ENCODE data around the gene SH3TC1.

Gene SH3TC1

GRCh38 chr4:8280158-8280875, 81.2 kb downstream of the SH3TC1 start:
- DNase-seq: no peak

DNA sequence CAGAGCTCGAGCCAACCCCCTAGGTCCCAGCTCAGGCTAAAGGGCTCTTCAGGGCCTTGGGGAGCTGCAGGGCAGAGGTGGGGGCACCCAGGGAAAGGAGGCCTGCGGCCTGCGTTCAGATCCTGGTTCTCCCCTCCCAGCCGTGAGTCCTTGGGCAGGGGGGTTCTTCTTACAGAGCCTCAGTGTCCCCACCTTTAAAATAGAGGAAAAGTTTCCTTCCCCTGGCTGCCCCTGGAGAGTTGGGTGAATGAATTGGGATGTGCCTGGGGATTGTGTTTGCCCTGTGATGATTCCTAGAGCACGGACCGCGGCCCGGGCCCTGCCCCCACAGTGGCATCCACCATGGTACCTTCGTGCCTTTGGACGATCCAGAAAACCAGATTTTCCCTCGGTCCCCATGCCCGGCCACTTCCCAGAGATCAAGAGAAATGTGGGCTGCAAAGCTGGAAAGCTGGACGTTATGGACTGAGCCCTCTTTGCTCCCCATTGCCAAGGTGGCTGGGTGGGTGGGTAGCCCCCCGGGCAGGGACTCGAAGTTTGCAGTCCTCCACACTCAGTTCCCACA, 81.9 kb downstream of the SH3TC1 start:
- no peak for DNase-seq

- no peak for DNase-seq
These were observed 82.5 kb downstream of the SH3TC1 start for GRCh38 chr4:8281519-8282133.

DNA sequence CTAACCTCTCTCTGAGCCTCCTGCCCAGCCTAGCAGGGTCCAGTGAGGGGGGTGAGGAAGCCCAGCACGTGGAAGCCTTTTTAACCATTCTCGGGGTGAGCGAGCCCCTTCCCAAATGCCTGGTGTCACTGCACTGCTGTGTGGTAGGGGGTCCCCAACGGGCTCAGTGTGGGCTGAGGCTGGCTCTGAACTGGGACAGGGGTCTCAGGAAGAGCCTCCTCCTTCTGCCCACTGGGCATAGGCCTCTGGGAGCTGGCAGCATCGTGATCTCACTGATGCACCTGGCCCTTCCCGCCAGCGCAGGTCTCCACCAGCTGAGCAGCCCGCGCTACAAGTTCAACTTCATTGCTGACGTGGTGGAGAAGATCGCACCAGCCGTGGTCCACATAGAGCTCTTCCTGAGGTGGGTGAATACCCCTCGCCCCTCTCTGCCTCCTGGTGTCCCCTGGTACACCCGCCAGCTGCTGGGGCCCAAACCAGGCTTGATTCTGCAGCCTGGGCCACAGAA, 83.1 kb downstream of the SH3TC1 start:
- no peak for DNase-seq

DNA sequence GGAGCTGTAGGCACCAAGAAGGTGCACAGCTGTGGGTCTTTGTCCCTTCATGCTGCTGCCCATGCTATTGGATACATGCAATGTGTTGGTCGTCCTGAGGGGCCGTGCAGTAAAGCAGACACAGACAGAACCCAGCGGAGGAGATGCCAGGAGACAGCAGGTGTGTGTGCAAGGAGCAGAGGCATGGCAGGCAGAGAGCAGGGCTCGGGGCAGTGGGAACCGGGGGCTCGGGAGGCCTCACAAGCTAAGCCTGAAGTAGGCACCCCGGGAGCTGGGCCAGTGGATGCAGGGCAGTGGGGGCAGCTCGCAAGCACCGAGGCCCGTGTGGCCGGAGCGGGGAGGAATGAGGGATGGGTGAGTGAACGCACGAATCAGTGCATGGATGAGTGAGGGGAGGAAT, 83.7 kb downstream of the SH3TC1 start:
- DNase-seq: no peak

DNA sequence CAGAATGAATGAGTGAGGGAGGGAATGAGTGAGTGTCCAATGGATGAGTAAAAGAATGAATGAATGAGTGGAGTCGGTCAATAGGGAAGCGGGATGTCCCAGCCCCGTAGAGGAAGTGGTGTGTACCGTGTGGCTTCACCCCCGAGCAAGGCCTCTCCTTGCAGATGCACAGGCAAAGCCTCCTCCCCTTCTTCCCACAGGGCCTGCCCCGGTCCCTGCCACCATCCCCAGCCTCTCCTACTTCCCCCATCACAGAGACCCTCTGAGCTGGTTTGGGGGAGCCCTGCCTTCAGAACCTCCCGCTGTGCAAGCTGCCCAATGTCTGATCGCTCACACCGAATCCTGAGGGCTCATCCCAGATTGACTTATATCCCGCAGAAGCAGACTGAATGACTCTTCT, 84.1 kb downstream of the SH3TC1 start:
- DNase-seq: no peak

- DNase-seq: no peak
These were observed 84.6 kb downstream of the SH3TC1 start for GRCh38 chr4:8283631-8284121.

DNA sequence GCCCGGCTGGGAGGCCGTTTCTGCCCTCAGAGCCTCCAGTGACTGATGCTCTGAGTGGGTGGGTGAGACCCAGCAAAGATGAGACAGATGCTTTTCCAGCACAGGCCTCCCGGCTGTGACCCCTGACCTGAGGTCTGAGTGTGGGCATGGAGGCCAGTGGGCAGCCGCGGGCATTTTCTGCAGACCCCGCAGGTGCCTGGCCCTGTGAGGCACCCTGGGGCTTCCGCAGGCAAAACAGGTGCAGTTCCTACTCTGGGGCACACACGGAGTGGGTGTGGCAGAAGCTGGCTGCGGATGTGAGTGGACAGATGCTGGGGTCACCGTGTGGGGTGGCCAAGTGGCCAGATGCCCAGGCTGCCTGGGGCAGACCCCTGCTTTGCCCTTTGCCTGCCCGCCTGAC, 85.3 kb downstream of the SH3TC1 start:
- DNase-seq: no peak

DNA sequence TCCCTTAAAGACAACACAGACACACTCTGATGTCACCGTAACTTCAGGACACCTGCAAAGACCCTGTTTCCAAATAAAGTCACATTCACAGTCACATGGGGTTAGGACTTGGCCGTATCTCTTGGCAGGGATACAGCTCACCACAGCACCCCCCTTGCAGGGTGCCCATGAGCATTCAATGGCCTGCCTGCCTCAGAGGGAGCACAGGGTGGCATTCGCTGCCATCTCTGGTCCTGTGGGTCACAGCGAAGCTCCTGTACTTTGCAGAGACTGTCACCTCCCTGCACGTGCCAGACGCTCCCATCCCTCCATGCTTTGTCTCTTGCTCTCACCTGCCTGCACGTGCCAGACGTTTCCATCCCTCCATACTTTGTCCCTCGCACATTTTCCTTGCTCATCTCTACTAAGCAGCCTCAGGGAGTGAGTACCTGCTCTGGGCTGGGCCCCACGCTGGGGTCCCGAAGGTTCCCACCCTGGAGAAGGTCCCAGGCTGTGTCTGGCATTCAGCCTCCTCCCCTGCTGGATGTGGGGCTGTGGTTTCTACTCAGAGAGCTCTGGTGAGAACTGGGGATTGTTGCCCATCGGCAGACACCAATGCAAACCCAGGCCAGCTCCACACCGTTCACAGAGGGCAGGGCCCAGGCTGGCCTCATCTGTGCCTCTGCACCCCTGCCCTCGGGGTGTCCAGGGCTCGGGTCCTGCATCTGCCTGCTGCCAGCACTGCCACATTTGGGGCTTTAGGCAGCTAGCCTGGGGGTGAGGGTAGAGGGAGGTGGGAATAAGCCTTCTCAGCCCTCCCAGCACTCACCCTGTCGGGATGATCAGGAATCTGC, 86.3 kb downstream of the SH3TC1 start:
- DNase-seq: no peak

GRCh38 chr4:8285976-8286718, 87.1 kb downstream of the SH3TC1 start:
- no peak for DNase-seq

GRCh38 chr4:8286719-8287342, 87.7 kb downstream of the SH3TC1 start:
- DNase-seq: no peak

DNA sequence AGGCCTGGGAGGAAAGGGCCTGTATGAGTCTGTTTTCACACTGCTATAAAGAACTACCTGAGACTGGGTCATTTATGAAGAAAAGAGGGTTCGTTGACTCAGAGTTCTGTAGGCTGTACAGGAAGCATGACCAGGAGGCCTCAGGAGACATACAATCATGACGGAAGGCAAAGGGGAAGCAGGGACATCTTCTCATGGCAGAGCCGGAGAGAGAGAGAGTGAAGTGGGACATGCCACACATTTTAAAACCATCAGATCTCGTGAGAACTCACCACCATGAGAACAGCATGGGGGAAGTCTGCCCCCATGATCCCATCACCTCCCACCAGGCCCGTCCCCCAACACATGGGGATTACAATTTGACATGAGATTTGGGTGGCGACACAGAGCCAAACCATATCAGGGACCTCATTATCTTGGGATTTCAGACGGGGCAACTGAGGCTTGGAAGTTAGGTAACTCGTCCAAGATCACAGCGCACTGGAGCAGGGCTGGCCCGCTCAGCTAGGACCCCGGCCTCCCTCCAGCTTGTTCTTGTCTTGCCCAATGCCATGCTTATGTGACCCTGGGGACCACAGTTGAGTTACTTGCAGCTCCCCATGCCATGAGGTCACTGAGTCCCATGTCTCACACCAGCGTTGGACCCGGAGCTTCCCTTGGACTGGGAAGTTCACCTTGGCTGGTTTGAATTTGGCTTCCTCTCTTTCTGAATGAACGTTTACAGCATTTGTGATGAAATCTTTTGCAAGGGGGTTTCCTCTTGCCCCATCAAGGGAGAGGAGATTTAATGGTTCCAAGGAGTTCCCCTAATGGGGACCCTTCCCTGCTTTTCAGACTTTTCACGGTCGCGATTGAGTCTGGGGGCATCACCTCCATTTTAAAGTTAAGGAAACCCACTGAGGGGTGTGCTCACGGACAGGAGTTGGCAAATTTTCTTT, 88.5 kb downstream of the SH3TC1 start:
- DNase-seq: no peak

DNA sequence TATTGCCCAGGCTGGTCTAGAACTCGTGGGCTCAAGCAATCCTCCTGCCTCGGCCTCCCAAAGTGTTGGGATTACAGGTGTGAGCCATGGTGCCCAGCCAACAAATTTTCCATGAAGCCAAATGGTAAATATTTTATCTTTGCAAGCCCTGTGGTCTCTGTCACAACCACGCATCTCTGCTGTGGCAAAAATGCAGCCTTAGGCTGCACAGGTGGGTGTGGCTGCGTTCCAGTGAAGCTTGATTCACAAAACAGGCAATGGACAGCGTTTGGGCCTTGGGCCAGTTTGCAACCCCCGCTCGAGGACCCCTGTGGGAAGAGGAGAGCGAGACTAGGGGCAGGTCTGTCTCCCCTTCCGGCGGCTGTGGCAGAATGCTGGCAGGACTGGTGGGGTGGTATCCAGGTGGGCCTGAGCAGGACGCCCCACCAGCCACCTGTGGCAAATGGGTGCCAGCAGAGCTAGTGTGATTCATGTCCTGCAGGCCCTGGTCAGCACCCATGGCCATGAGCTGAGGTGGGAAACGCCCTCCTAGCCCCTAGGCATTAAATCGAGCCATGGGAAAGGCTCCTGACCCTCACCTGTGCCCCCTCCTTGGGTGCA, 90.2 kb downstream of the SH3TC1 start:
- no peak for DNase-seq

GRCh38 chr4:8289956-8290700, 91.0 kb downstream of the SH3TC1 start:
- no peak for DNase-seq

DNA sequence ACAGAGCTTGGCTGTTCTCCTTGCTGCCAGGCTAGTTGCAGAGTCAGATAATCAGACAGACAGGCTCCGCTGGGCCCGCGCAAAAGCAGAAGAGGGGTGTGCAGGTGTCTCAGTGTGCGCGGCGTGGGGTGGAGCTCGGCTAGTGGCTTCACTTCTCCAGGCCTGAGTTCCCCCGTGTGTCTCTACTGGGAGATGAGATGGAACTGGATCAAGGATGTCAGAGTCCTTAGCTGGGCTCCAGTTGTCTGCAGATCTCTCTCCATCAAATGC, 91.5 kb downstream of the SH3TC1 start:
- DNase-seq: no peak
